ENCODE data around the gene COL18A1.
"Not testable (repeated sequence)": the region's sequence is repeated elsewhere in the genome, so short reads cannot be mapped to it uniquely, and the experiment has no call there.

COL18A1 gene

GRCh38 chr21:45528981-45529784 lies 124.2 kb downstream of the COL18A1 start:
- no peak overlapping the region for H3K27ac ChIP-seq
- TF ChIP-seq ZFX (IDR thresholded peaks at IDR 0.05), result no peak
- no peak for TF ChIP-seq CTCF (conservative IDR thresholded peaks at IDR 0.05)

GRCh38 chr21:45529785-45530422 lies 124.9 kb downstream of the COL18A1 start:
- H3K27ac ChIP-seq, result no peak overlapping the region
- TF ChIP-seq CTCF (conservative IDR thresholded peaks at IDR 0.05), result no peak
- TF ChIP-seq ZFX (IDR thresholded peaks at IDR 0.05), result no peak

- H3K27ac ChIP-seq, result no peak overlapping the region
- TF ChIP-seq ZFX (IDR thresholded peaks at IDR 0.05) (no peak), CTCF (conservative IDR thresholded peaks at IDR 0.05) (no peak)
These were observed 125.6 kb downstream of the COL18A1 start for GRCh38 chr21:45530423-45531113.

GRCh38 chr21:45531114-45531392 lies 126.1 kb downstream of the COL18A1 start:
- not testable (repeated sequence) for H3K27ac ChIP-seq

- TF ChIP-seq ZFX (IDR thresholded peaks at IDR 0.05) (no peak), CTCF (conservative IDR thresholded peaks at IDR 0.05) (no peak)
- no peak overlapping the region for H3K27ac ChIP-seq
These were observed 126.6 kb downstream of the COL18A1 start for GRCh38 chr21:45531393-45532215.

- no peak overlapping the region for H3K27ac ChIP-seq
- TF ChIP-seq CTCF (conservative IDR thresholded peaks at IDR 0.05) (no peak), ZFX (IDR thresholded peaks at IDR 0.05) (no peak)
These were observed 127.9 kb downstream of the COL18A1 start for GRCh38 chr21:45532826-45533360.

- H3K27ac ChIP-seq, result no peak overlapping the region
- TF ChIP-seq ZFX (IDR thresholded peaks at IDR 0.05) (no peak), CTCF (conservative IDR thresholded peaks at IDR 0.05) (no peak)
These were observed 128.4 kb downstream of the COL18A1 start for GRCh38 chr21:45533361-45533845.
